ENCODE results near the gene DECR2. TPM values are rescaled to one million over a fixed set of nuclear protein-coding genes. Genes with fewer than 3 reads are reported as not detected.

The DECR2 gene
- total RNA-seq, 1 experiment from 2014 or later = 27.5 TPM

DNA sequence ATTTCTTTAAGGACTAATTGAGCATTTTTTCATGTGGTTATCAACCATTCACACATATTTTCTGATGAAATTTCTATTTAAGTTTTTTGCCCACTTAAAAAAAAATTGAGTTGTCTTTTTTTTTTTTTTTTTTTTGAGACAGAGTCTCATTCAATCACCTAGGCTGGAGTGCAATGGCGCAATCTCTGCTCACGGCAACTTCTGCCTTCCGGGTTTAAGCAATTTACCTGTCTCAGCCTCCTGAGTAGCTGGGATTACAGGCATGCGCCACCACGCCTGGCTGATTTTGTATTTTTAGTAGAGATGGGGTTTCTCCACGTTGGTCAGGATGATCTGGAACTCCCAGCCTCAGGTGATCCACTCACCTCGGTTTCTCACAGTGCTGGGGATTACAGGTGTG lies 58.1 kb downstream of the DECR2 start:
- intact Hi-C loops (cut with micrococcal nuclease; ENCODE audit: unreplicated experiment) = no loop called here
- no TSS peak for BruUV-seq (replicated peaks)
- ChIA-PET CTCF (no interaction called here), POLR2A (ENCODE audit: low non-redundant PET) (no interaction called here)
- Histone ChIP-seq H3K4me3 (ENCODE audit: low read depth, low read length, poor library complexity, severe bottlenecking) (no peak overlapping the region), H3K27me3 (replicated peaks; ENCODE audit: insufficient read depth, low read depth, low read length, poor library complexity) (no peaks in the 10 kb centered on the region), H3K27ac (ENCODE audit: low read depth, low read length, poor library complexity, severe bottlenecking) (no peak overlapping the region), H3K4me1 (ENCODE audit: insufficient read depth, low read length, poor library complexity, severe bottlenecking) (no peaks in the 10 kb centered on the region), H3K36me3 (ENCODE audit: insufficient read depth, low read length, poor library complexity, severe bottlenecking) (peaks cover 6% of the 10 kb centered on the region), H3K9me3 (ENCODE audit: low read depth, low read length, poor library complexity, severe bottlenecking) (no peaks in the 10 kb centered on the region)
- no peak for DNase-seq (ENCODE audit: low spot score)
- TF ChIP-seq, protein P1, sequence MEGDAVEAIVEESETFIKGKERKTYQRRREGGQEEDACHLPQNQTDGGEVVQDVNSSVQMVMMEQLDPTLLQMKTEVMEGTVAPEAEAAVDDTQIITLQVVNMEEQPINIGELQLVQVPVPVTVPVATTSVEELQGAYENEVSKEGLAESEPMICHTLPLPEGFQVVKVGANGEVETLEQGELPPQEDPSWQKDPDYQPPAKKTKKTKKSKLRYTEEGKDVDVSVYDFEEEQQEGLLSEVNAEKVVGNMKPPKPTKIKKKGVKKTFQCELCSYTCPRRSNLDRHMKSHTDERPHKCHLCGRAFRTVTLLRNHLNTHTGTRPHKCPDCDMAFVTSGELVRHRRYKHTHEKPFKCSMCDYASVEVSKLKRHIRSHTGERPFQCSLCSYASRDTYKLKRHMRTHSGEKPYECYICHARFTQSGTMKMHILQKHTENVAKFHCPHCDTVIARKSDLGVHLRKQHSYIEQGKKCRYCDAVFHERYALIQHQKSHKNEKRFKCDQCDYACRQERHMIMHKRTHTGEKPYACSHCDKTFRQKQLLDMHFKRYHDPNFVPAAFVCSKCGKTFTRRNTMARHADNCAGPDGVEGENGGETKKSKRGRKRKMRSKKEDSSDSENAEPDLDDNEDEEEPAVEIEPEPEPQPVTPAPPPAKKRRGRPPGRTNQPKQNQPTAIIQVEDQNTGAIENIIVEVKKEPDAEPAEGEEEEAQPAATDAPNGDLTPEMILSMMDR (conservative IDR thresholded peaks at IDR 0.05; ENCODE audit: low read depth, low read length) = no peak
- TF ChIP-seq EZH2 (IDR thresholded peaks at IDR 0.05; ENCODE audit: borderline replicate concordance, low read depth, low read length, poor library complexity, severe bottlenecking) = no peak

DNA sequence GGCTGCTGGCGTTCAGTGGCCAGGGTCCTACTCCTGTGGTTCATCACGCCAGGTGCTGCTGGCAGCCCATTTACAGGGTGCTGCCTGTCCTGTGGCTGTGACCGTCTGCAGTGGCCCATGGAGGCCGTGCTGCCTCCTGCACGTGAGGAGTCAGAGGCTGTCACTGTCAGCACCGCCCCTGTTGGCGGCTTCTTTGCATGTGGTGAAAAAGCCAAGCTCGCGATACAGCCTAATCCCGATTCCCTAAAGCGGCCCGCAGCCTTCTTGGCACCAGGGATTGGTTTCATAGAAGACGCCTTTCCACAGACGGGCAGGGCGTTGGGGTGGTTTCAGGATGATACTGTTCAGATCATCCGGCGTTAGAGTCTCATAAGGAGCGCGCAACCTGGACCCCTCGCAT lies 59.1 kb downstream of the DECR2 start:
- BruUV-seq (replicated peaks) = no TSS peak
- intact Hi-C loops (cut with micrococcal nuclease; ENCODE audit: unreplicated experiment) = no loop called here
- no peak overlapping the region for H3K4me3 ChIP-seq (ENCODE audit: low read depth, low read length, poor library complexity, severe bottlenecking)
- H3K27ac ChIP-seq (ENCODE audit: low read depth, low read length, poor library complexity, severe bottlenecking) = no peak overlapping the region
- ChIA-PET CTCF (no interaction called here), POLR2A (ENCODE audit: low non-redundant PET) (no interaction called here)
- H3K9me3 ChIP-seq (ENCODE audit: low read depth, low read length, poor library complexity, severe bottlenecking) = no peaks in the 10 kb centered on the region
- TF ChIP-seq EZH2 (IDR thresholded peaks at IDR 0.05; ENCODE audit: borderline replicate concordance, low read depth, low read length, poor library complexity, severe bottlenecking) = no peak
- TF ChIP-seq, protein P1 (conservative IDR thresholded peaks at IDR 0.05; ENCODE audit: low read depth, low read length) = no peak
- H3K4me1 ChIP-seq (ENCODE audit: insufficient read depth, low read length, poor library complexity, severe bottlenecking) = no peaks in the 10 kb centered on the region
- no peak for DNase-seq (ENCODE audit: low spot score)
- H3K27me3 ChIP-seq (replicated peaks; ENCODE audit: insufficient read depth, low read depth, low read length, poor library complexity) = no peaks in the 10 kb centered on the region
- peaks cover 6% of the 10 kb centered on the region for H3K36me3 ChIP-seq (ENCODE audit: insufficient read depth, low read length, poor library complexity, severe bottlenecking)

Other genes with a start within 250 kb of the DECR2 start
- gene HBZ, start 249.2 kb upstream of the DECR2 start, total RNA-seq (2021) = not detected in 2 replicates
- gene HBM, start 235.9 kb upstream of the DECR2 start, total RNA-seq (2021) = not detected in 2 replicates
- gene HBA2, start 229.0 kb upstream of the DECR2 start, total RNA-seq (2021) = 1.9 and 6.1 TPM in 2 replicates
- gene HBA1, start 225.2 kb upstream of the DECR2 start, total RNA-seq (2021) = 5.9 and 9.5 TPM in 2 replicates
- 1.2 and 5.2 TPM in 2 replicates for gene HBQ1, start 221.4 kb upstream of the DECR2 start, total RNA-seq (2021)
- gene LUC7L, start 172.4 kb upstream of the DECR2 start, total RNA-seq (2021) = 128 and 152 TPM in 2 replicates
- gene FAM234A, start 167.1 kb upstream of the DECR2 start, total RNA-seq (2021) = 72.4 and 82.1 TPM in 2 replicates
- not detected in 2 replicates for gene RGS11, start 125.9 kb upstream of the DECR2 start, total RNA-seq (2021)
- 0.41 and 0.48 TPM in 2 replicates for gene ARHGDIG, start 121.3 kb upstream of the DECR2 start, total RNA-seq (2021)
- gene PDIA2, start 118.7 kb upstream of the DECR2 start, total RNA-seq (2021) = 0.46 TPM in 1 of 2 replicates, not detected in the other
- gene AXIN1, start 49.2 kb upstream of the DECR2 start, total RNA-seq (2021) = 32.7 and 38.2 TPM in 2 replicates
- gene MRPL28, start 31.3 kb upstream of the DECR2 start, total RNA-seq (2021) = 150 and 157 TPM in 2 replicates
- gene PGAP6, start 19.9 kb upstream of the DECR2 start, total RNA-seq (2021) = 38.7 and 47.1 TPM in 2 replicates
- gene NME4, start 4.7 kb upstream of the DECR2 start, total RNA-seq (2021) = 261 and 321 TPM in 2 replicates
- 44.8 and 44.9 TPM in 2 replicates for gene RAB11FIP3, start 23.8 kb downstream of the DECR2 start, total RNA-seq (2021)
- 77.7 and 91.2 TPM in 2 replicates for gene CAPN15, start 125.8 kb downstream of the DECR2 start, total RNA-seq (2021)
- 0.13 TPM in 1 of 2 replicates, not detected in the other for gene PRR35, start 158.5 kb downstream of the DECR2 start, total RNA-seq (2021)
- 0.21 and 0.52 TPM in 2 replicates for gene NHLRC4, start 165.1 kb downstream of the DECR2 start, total RNA-seq (2021)
- gene PIGQ, start 168.1 kb downstream of the DECR2 start, total RNA-seq (2021) = 59.4 and 65.7 TPM in 2 replicates
- 19.9 and 20.6 TPM in 2 replicates for gene RAB40C, start 188.2 kb downstream of the DECR2 start, total RNA-seq (2021)
- 1.7 and 1.8 TPM in 2 replicates for gene WFIKKN1, start 229.1 kb downstream of the DECR2 start, total RNA-seq (2021)
- gene METTL26, start 234.4 kb downstream of the DECR2 start, total RNA-seq (2021) = 136 and 138 TPM in 2 replicates
- gene MCRIP2, start 239.9 kb downstream of the DECR2 start, total RNA-seq (2021) = 22.4 and 27.1 TPM in 2 replicates
- gene WDR90, start 247.5 kb downstream of the DECR2 start, total RNA-seq (2021) = 143 and 147 TPM in 2 replicates